Neutrophil (primary cell): Measurements from ENCODE around the gene TRIM44.

ENCODE experiments used
- H3K27ac ChIP-seq: fragments of 200-600 bp; sonication (generic); 2 replicates; pipeline ENCODE4 v1.5.1; 2016; ENCODE audit warnings: mild to moderate bottlenecking, moderate library complexity
- H3K27me3 ChIP-seq: fragments of 200-600 bp; sonication (generic); 2 replicates; pipeline ENCODE4 v1.6.0; 2016; ENCODE audit warnings: mild to moderate bottlenecking
- H3K36me3 ChIP-seq: fragments of 200-600 bp; sonication (generic); 2 replicates; pipeline ENCODE4 v1.5.1; 2017
- H3K4me1 ChIP-seq, 2 experiments: fragments of 200-600 bp in 1 of 2; sonication (generic) in 1 of 2; 1 replicate in 1 of 2; 2 replicates in 1 of 2; pipeline versions ENCODE4 v1.5.1 to v1.6.1; 2013 to 2016; ENCODE audit warnings: low read depth in 1 of 2, low read length in 1 of 2, mild to moderate bottlenecking in 1 of 2, moderate library complexity in 1 of 2; ENCODE audit not compliant: control insufficient read depth in 1 of 2, insufficient read depth in 1 of 2
- H3K4me3 ChIP-seq, 2 experiments: fragments of 200-600 bp in 1 of 2; sonication (generic) in 1 of 2; 1 replicate in 1 of 2; 2 replicates in 1 of 2; pipeline ENCODE4 v1.5.1; 2013 to 2016; ENCODE audit warnings: low read depth in 1 of 2, low read length in 1 of 2, mild to moderate bottlenecking in 1 of 2, moderate library complexity in 1 of 2
- H3K9me3 ChIP-seq: fragments of 200-600 bp; sonication (generic); 2 replicates; pipeline ENCODE4 v1.5.1; 2016
- TF ChIP-seq, protein P1 (sequence below): fragments of 200-600 bp; sonication (generic); IDR thresholded peaks from 2 replicates; pipeline ENCODE4 v1.5.1; 2016; ENCODE audit warnings: antibody characterized with exemption

The TRIM44 gene

DNA sequence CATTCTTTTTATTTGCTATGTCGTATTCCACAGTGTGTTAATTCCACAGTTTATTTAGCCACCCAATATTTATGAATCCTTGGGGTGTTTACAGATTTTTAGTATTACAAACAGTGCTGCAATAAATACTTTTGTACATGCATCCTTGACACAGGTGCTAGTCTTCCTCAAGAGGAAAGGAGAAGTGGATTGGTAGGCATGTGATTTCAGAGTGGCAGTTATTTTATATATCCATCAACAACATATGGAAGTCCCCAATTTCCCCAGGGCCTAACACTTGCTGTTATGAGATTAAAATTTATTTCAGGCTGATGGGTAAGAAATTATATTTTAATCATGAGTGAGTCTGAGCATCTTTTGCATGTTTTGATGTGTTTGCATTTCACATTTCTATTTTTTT is 17.9 kb downstream of the TRIM44 start:
- Histone ChIP-seq H3K4me1 (no peaks in the 10 kb centered on the region), H3K36me3 (no peaks in the 10 kb centered on the region), H3K9me3 (no peaks in the 10 kb centered on the region), H3K27me3 (no peaks in the 10 kb centered on the region), H3K27ac (no peak overlapping the region), H3K4me3 (no peak overlapping the region)
- TF ChIP-seq, protein P1, sequence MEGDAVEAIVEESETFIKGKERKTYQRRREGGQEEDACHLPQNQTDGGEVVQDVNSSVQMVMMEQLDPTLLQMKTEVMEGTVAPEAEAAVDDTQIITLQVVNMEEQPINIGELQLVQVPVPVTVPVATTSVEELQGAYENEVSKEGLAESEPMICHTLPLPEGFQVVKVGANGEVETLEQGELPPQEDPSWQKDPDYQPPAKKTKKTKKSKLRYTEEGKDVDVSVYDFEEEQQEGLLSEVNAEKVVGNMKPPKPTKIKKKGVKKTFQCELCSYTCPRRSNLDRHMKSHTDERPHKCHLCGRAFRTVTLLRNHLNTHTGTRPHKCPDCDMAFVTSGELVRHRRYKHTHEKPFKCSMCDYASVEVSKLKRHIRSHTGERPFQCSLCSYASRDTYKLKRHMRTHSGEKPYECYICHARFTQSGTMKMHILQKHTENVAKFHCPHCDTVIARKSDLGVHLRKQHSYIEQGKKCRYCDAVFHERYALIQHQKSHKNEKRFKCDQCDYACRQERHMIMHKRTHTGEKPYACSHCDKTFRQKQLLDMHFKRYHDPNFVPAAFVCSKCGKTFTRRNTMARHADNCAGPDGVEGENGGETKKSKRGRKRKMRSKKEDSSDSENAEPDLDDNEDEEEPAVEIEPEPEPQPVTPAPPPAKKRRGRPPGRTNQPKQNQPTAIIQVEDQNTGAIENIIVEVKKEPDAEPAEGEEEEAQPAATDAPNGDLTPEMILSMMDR: no peak

DNA sequence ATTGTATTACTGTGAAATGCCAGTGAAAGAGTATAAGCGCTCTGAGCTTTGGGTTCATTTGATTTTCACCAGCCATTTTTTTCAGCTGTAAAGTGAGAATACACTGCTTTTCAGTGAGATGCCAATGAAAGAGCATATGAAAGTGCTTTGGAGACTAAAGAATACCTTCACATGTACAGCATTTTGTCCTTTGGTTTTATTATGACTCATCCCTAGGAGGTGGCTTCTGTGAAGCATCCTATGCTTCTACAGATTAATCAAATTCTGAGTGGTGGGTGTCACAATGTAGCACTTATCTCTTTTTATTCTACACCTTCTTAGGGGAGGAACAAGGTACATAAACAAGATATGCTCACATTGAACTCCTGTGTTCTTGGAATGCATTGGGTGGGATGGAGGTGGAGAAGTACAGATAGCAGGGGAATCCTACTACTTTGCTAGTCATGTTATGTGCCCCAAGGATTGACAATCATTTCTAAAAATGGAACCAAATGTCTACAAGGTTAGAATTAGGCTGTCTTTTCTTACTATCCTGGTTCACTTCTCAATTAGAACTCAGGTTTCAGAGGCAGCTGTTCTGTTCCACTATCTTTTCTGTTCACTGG is 18.7 kb downstream of the TRIM44 start:
- Histone ChIP-seq H3K27ac (no peak overlapping the region), H3K4me3 (no peak overlapping the region), H3K36me3 (no peaks in the 10 kb centered on the region), H3K4me1 (no peaks in the 10 kb centered on the region), H3K9me3 (no peaks in the 10 kb centered on the region), H3K27me3 (no peaks in the 10 kb centered on the region)
- TF ChIP-seq, protein P1: no peak

DNA sequence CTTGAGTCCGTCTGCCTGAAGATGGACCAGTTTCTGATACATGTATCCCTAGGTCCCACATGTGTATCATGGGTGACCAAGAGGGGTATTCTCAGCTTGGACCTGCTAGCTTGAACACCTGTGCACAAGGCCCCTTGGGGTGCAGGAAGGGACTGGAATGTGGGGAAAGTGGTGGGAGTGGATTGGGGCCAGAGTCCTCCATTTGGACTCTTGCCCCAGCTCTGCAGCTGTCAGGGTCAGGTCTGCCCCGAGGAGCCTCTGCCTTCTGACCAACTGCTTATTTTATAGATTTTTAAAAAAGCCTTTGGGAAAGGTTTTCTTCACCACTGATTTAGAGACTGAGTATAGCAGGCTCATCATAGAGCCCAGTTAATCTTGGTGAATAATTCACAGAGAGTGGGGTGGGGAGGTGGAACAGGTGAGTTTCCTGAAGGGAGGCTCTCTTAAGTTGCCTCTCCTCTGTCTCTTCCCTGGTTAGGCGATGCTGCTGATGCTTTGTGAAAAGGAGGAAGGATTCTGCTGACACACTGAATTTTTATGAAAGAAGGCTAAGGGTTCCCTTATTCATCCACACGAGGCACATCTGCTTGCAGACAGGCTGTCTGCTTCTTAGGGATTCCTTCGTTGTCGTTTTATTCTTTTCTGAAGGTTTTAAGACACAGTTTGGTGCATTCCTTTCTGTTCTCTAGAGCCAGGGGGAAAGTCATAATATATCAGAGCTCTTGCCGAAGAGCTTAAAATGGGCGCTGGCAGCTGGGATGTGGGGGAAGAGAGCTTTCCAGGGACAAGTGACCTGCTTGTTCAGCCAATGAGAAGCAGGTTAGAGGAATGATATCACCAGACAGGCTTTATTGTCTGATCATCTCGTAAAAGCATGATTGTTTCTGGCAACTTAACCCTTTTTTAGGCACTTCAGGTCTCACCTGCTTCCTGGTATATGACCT is 19.9 kb downstream of the TRIM44 start:
- Histone ChIP-seq H3K27me3 (no peaks in the 10 kb centered on the region), H3K9me3 (no peaks in the 10 kb centered on the region), H3K4me1 (no peaks in the 10 kb centered on the region), H3K27ac (no peak overlapping the region), H3K4me3 (no peak overlapping the region), H3K36me3 (peaks cover 7% of the 10 kb centered on the region)
- TF ChIP-seq, protein P1: no peak

DNA sequence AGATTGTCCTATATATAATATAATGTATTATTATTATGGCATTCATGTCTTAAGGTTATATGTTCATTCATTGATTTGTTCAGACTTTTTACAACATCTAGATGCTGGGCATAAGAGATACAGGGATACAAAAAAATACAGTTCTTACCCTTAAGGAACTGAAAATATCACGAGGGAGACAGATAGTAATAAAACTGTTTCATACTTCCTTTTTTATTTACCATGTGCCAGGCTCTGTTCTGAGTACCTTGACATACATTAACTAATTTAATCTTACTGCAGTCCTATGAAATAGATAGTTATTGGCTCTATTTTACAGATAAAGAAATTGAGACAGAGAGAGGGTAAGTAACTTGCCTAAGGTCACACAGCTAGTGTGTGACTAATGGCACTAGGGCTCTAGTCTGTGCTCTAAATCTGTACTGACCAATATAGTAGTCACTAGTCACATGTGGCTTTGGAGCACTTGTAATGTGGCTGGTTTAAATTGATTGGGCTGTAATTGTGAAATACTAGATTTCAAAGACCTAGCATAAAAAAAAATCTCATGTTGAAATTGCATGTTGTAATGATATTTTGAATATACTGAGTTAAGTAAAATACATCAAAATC is 21.3 kb downstream of the TRIM44 start:
- no peaks in the 10 kb centered on the region for H3K9me3 ChIP-seq
- no peaks in the 10 kb centered on the region for H3K27me3 ChIP-seq
- H3K27ac ChIP-seq: no peak overlapping the region
- peaks cover 7% of the 10 kb centered on the region for H3K36me3 ChIP-seq
- H3K4me3 ChIP-seq: no peak overlapping the region
- TF ChIP-seq, protein P1: no peak
- no peaks in the 10 kb centered on the region for H3K4me1 ChIP-seq

DNA sequence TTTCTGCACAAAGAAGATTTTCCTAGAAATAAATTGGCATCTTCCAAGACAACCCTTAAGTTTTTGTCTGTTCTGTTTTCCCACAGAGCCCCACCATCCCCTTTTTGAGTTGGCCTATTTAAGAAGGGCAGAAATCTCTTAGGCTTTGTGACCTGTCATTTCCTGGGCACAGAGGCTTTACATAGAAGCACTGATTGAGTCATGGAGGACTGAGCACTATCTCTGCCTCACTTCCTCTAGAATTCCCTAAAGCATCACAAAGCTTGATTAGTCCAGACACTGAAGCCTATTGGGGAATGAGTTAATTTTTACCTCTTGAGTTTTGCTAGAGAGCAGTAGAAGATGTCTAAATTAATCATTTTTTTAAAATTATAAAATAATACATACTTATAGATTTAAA is 25.4 kb downstream of the TRIM44 start:
- TF ChIP-seq, protein P1: no peak
- H3K9me3 ChIP-seq: no peaks in the 10 kb centered on the region
- no peak overlapping the region for H3K4me3 ChIP-seq
- H3K4me1 ChIP-seq: no peaks in the 10 kb centered on the region
- H3K36me3 ChIP-seq: peaks cover 7% of the 10 kb centered on the region
- no peak overlapping the region for H3K27ac ChIP-seq
- no peaks in the 10 kb centered on the region for H3K27me3 ChIP-seq
